Occipital lobe (tissue), 2 donors: ENCODE measurements around the gene PDXDC1. TPM values are rescaled to one million over a fixed set of nuclear protein-coding genes. Genes with fewer than 3 reads are reported as not detected.
A peak's percentile ranks its signal among the peaks of the same experiment; 100 is the strongest.
"Not testable (repeated sequence)": the region's sequence is repeated elsewhere in the genome, so short reads cannot be mapped to it uniquely, and the experiment has no call there.

Source experiments
- DNase-seq: peaks from one replicate; lab custom pipeline; 2025; lab: John Stamatoyannopoulos, UW
- total RNA-seq: library from RNA; depleted of rRNA; stranded (reverse); fragments of >200 nt; gene quantifications from one replicate; pipeline ENCODE4 v1.2.3, GENCODE V29; 2014

The PDXDC1 gene
- total RNA-seq, 1 donor from 2014 or later = 54.1 TPM

DNA sequence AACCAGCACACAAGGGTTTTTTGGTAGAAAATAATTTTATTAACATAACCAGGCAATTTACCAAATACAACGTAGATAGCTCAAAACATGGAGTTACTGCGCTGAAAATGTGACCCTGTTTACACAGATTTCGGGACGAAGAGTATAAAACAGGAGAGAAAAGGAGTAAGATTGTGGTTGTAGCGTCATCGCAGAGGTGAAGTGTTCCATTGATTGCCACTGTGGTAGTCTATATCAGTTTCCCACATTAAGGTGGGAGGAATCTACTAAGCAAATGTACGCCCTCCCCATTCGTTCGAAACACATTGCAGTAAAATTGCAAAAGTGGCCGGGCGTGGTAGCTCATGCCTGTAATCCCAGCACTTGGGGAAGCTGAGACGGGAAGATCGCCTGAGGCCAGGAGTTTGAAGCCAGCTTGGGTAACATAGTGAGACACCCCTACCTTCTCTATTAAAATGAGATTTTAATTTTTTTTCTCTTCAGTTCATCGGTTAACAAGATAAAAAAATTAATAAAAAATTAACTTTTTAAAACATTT lies 972 bp upstream of the PDXDC1 start:
- not testable (repeated sequence) for DNase-seq

DNA sequence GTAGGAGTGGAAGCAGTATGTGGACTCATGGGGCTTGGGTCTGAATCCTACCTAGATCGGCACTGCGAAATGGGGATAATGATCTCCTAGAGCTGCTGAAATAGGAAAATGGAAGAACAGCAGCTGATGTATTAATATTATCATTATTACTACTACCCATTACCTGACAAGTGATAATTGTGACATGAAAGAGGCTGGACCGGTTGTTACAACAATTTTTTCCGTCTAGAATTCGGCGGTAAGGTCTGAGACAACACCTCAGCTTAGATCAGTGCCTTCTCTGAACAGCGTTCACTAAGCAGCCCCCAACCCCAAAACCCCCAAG lies 533 bp upstream of the PDXDC1 start:
- not testable (repeated sequence) for DNase-seq

DNA sequence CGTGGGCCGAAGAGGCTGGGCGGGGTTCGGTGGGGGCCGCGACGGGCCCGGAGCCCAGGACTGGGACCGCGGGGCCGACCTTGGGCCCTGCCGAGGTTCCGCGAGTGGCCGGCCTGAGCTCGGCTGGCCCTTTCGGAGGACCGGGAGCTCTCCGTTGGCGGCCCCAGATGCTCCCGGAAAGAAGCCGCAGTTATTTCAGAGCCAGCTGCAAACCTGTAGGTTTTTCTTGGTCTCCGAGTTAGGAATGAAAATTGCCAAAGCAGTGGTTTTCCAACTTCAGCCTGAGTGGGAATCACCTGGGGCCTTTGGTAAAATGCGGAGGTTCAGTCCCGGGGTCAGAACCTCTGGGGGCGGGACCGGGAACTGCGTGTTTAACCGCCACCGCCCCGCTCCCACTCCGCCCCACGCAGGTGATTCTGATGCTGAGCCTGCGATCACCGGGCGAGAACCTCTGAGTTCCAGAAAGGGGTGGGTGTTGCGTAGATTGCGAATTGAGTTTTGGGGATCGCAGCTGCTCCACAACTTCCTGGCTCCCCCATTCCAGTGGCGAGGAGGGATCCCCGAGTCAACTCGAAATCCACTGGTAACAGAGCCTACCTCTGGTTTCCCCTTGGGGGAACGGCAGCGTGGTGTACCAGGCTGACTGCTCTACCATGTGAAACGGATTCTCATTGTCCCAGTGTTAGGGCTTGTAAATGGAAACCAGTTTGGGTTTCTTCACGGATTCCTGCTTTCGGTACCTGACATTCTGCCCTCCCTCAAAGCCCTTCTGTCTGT lies 780 bp downstream of the PDXDC1 start:
- peak; percentile 36 for DNase-seq

DNA sequence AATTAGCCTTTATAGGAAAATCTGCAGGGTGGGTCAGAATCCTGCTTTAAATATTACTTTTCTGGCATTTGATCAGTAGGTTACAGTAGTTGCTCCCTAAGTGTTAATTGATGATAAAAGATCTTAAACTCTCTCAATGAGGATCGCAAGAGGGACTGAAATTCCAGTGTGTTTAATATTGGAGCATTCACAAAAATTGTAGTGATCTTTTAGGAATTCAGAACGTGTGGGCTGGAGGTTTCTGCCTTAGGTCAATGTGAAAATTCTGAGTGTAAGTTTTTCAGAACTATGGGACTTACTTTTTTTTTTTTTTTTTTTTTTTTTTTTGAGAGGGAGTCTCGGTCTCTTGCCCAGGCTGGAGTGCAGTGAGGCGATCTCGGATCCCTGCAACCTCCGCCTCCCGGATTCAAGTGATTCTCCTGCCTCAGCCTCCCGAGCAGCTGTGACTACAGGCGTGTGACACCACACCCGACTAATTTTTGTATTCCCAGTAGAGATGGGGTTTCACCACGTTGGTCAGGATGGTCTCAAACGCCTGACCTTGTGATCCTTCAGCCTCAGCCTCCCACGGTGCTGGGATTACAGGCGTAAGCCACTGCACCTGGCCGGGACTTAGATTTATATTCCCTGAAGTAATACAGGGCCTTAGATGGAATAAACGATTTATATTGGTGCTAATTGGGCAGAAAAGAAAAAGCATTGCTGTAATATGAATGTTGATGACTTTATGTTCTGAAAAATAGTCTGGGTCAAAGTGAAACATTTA lies 2.3 kb downstream of the PDXDC1 start:
- DNase-seq = not testable (repeated sequence)

DNA sequence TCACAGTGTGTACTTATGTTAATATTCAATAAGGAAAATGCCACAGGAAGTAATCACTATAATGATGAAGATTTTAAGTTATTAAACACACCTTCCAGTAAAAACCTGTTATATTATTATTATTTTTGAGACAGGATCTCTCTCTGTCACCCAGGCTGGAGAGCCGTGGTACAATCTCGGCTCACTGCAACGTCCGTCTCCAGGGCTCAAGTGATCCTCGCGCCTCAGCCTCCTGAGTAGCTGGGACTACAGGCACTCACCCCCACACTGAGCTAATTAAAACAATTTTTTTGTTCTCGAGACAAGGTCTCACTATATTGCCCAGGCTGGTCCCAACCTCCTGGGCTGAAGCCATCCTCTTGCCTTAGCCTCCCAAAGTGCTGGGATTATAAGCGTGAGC lies 3.5 kb downstream of the PDXDC1 start:
- not testable (repeated sequence) for DNase-seq

DNA sequence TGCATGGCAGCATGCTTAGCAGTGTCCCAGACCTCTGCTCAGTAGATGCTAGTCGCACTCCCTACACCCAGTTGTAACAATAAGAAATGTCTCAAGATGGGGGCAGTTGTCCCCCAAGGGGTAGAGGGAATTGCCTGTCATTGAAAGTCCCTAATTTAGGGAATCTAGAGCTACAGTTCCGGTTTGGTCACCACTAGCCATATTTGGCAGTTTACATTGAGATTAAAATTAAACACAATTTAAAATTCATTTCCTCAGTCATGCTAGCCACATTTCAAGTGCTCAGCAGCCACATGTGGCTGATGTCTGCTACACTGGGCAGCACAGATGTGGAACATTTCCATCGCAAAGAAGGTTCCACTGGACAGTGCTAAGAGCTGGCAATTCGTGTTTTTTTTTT lies 4.1 kb downstream of the PDXDC1 start:
- not testable (repeated sequence) for DNase-seq

DNA sequence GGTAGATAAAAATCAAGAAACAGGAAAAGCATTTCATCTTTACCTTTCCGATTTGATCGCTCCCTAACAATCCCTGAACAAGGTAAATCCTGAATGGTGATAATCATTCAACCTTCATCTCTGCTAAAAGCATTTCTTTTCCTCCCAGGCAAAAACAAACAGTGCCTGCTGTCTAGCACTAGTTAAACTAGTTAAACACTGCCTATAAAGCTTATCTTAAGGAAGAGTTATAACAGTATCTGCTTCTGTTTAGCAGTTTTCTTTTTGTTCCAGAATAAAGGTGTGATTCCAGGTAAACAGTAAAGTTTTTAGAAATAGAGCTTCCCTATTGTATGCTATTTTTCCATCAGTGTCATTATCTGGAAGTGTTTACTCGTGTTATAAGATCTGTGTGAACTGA lies 6.4 kb downstream of the PDXDC1 start:
- not testable (repeated sequence) for DNase-seq

DNA sequence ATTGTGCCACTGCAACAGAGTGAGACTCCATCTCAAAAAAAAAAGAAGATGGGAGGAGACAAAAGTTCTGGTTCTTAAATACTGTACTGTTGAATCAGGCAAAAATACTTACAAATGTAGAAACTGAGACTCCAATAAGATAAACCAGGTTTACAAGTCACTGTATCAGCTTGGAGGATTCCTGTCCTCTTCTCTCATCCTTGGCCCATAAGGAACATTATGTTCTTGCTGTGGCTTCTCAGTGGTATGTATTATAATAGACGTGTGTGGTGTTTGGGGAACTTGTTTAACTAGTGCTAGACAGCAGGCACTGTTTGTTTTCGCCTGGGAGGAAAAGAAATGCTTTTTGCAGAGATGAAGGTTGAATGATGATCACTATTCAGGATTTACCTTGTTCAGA lies 7.7 kb downstream of the PDXDC1 start:
- not testable (repeated sequence) for DNase-seq

DNA sequence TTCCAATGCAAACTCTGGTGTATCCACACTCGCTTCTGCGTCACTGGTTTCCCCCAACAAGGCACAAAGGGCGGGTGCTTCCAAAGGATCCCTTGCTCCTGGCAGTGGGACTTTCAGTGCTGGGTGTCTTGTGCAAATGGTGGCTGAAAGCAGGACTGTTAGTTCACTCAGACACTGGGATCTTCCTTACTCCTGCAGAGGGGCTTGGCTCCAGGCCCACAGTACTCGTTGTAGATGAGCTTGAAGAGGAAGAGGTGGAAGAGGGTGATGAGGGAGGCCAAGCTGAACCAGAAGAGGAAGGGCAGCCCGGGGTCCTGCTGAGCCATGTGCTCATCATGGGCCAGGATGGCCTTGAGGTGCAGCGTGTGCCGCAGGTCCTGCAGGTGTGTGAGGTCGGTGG lies 13.3 kb downstream of the PDXDC1 start:
- DNase-seq = not testable (repeated sequence)

DNA sequence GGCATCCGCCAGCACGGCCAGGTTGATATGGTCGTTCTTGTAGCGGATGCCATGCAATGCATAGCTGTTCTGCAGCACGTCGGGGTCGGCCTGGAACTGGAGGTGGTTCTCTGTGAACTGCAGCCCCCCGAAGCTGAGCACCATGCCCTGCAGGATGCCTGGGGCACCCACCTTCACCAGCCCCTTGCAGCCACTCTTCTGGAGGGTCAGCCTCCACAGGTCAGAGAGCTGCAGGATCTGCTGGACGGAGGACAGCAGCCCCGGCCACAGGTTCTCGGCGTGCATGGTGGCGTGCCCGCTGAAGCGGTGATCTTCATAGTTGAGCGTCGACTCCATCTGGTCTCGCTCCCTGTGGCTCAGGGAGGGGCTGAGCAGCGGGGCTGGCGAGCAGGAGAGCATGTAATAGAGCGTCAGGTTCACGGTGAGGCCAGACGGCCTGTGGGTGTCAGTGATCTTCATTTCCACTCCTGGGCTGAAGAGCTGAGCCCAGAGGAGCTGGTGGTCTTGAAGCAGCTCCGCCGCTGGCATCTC lies 13.9 kb downstream of the PDXDC1 start:
- not testable (repeated sequence) for DNase-seq

DNA sequence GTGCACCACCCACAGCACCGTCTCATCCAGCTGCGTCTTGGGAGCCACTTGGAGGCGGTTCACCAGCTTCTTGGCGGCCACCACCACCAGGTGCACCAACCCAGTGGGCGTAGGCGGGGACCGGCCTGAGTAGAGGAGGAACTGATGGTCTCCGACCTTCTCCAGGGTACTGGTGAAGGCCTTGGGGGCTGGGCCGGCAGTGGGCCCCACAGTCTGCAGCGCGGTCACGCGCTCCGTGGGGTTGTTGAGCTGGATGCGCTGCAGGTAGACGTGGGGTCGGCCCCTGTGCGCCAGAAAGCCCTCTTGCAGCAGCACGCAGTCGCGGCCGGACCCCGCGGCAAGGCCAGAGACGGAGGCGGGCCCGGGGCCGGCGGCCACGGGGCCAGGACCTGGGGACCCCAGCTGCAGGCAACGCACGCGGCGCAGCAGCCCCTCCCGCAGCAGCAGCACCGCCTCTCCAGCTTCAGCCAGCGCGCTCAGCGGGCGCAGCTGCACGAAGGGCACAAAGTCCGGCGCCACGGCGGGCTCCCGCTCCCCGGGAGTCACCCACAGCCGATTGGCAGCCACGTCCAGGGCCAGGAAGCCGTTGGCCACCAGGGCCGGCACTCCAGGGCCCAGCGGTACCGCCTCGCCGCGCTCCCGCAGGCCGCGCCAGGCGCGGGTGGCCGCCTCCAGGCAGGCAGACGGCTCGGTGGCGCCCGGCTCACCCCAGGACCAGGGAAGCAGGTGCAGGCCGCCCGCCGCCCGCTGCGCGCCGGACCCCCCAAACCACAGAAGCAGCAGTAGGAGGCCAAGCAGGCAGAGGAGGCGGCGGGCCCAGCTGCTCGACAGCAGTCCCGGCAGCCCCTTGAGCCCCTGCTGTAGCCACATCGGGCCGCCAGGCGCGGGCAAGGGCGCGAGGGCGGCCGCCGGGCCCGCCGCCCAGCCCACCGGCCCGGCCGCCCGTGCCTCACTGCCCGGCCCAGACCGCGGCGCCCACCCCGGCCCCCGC lies 14.8 kb downstream of the PDXDC1 start:
- DNase-seq = not testable (repeated sequence)

DNA sequence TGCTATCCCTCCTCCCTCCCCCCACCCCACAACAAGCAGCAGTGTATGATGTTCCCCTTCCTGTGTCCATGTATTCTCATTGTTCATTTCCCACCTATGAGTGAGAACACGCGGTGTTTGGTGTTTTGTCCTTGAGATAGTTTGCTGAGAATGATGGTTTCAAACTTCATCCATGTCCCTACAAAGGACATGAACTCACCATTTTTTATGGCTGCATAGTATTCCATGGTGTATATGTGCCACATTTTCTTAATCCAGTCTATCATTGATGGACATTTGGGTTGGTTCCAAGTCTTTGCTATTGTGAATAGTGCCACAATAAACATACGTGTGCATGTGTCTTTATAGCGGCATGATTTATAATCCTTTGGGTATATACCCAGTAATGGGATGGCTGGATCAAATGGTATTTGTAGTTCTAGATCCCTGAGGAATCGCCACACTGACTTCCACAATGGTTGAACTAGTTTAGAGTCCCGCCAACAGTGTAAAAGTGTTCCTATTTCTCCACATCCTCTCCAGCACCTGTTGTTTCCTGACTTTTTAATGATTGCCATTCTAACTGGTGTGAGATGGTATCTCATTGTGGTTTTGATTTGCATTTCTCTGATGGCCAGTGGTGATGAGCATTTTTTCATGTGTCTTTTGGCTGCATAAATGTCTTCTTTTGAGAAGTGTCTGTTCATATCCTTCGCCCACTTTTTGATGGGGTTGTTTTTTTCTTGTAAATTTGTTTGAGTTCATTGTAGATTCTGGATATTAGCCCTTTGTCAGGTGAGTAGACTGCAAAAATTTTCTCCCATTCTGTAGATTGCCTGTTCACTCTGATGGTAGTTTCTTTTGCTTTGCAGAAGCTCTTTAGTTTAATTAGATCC lies 18.7 kb downstream of the PDXDC1 start:
- DNase-seq = not testable (repeated sequence)

DNA sequence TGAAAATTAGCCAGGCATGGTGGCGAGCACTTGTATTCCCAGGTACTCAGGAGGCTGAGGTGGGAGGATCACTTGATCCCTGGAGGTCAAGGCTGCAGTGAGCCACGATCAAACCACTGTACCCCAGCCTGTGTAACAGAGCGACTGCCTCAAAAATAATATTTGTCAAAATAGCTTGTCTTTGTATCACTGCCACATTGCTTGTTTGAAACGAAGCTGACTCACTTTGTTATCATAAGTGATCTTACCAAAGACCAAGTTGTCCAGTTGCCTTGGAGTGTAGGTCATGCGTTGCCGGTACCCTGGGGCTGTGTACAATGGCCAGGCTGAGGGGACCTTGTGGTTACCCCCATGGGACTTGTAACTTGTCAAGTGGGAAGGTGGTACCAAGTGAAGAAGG lies 21.9 kb downstream of the PDXDC1 start:
- DNase-seq = not testable (repeated sequence)

DNA sequence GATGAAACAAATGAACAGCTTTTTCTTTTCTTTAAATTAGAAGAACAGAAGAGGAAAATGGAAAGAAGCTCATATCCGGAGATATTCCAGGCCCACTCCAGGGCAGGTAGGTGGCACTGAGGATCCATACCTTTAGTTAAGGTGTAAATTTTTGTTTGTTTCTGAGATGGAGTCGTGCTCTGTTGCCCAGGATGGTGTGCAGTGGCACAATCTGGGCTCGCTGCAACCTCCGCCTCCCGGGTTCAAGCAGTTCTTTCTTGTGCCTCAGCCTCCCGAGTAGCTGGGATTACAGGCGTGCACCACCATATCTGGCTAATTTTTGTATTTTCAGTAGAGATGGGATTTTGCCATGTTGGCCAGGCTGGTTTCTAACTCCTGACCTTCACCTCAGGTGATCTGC lies 23.5 kb downstream of the PDXDC1 start:
- not testable (repeated sequence) for DNase-seq

DNA sequence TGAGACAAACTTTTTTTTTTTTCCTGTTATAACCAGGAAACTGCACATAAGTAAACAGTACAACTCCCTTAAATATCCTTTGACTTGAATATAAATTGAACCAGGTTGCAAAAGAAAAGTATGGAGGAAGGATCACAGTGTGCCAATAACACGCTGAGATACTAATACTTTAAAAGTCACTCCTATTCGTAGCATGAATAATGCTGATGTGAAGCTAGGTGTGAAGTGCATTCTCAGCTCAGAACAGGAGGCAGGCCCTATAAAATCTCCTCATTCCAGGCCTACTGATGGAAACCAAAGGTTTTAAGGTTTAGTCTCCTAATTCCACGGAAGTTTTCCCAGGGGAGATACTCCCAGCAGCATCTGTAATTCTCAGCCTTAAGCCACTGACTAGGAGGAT lies 25.0 kb downstream of the PDXDC1 start:
- DNase-seq = not testable (repeated sequence)

DNA sequence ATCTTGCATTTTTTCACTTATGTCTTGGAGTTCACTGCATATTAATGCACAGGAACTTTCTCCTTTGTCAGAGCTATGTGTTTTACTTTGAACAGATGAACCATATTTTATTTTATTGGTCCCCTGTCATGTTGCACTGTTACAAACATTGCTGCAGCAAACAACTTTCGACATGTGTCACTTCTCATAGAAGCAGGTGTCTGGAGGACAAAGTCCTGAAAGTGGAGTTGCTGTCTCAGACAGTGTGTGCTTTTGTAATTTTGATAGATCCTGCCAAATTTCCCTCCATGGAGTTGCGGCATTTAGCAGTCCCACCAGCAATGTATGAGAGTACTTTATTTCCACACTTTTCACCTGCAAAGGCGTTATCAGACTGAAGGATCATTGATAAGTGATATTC lies 27.6 kb downstream of the PDXDC1 start:
- not testable (repeated sequence) for DNase-seq

DNA sequence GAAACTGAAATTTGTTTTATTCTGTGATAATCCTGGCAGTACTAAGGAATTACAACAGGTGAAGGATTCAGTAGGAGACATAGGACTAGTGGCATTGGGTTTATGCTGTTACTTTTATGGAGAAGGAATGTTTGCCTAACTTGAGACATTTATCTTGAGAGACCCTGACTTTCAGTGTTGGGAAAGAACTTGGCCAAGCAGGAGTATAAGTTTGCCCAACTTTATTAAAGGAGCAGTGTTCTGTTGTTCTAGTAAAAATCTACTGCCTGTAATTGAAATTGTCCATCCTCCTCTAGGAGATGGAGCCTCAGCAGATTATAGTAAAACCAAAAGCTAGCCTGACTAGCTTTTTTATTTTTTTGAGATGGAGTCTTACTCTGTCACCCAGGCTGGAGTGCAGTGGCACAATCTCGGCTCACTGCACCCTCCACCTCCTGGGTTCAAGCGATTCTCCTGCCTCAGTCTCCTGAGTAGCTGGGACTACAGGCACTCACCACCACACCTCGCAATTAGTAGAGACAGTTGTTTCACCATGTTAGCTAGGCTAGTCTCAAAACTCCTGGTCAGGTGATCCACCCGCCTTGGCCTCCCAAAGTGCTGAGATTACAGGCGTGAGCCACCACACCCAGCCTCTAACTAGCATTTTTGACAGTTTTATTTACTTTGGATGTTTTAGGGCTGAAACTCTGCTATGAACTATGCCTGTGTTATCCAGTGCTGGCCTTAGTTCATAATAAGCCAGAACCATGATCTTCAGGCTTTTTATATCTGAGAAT lies 30.7 kb downstream of the PDXDC1 start:
- not testable (repeated sequence) for DNase-seq

DNA sequence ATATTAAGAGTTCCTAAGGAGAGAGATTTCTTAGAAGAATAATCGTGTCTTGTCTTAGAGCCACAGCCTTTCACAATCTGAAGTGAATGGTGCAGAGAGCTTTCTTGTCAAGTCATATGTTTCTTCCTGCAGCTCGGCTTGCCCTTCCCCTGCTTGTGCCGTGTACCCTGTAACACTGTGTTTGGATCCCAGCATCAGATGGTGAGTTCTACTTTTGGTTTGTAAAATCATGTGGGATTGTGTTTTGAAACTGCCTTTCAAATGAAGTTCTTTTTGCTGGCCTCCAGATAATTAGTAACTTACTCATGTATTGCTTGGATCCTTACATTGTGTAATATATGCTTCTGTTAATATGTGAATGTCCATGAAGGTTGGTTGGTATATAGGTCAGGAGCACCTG lies 33.8 kb downstream of the PDXDC1 start:
- DNase-seq = not testable (repeated sequence)

DNA sequence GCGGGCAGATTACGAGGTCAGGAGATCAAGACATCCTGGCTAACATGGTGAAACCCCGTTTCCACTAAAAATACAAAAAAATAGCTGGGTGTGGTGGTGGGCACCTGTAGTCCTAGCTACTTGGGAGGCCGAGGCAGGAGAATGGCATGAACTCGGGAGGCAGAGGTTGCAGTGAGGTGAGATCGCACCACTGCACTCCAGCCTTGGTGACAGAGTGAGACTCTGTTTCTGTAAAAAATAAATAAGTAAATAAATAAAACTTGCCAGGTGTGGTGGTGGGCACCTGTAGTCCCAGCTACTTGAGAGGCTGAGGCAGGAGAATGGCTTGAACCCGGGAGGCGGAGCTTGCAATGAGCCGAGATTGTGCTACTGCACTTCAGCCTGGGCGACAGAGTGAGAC lies 38.1 kb downstream of the PDXDC1 start:
- DNase-seq = not testable (repeated sequence)
